GM12872 (cell line): ENCODE data around the gene ZNF700.

ENCODE experiments used
- TF ChIP-seq, protein P1 (sequence below): IDR thresholded peaks from 3 replicates; pipeline ENCODE4 v1.5.1; 2011; ENCODE audit warnings: low read depth, mild to moderate bottlenecking, low read length, moderate library complexity; ENCODE audit not compliant: insufficient read depth

Gene ZNF700

DNA sequence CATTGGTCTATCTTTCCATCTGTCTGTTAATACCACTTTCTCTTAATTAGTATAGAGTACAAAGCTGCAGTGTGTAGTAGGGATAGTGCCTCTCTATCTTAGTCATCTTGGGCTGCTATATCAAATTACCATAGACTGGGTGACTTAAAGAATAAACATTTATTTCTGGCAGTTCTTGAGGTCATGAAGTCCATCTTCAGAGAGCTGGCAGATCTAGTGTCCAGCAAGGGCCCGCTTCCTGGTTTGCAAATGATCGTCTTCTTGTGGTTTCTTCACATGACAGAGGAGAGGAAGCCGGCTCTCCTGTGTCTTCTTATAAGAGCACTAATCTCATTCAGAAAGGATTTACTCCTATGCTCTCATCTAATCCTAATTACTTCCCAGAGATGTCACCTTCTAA is 6.1 kb downstream of the ZNF700 start:
- TF ChIP-seq, protein P1, sequence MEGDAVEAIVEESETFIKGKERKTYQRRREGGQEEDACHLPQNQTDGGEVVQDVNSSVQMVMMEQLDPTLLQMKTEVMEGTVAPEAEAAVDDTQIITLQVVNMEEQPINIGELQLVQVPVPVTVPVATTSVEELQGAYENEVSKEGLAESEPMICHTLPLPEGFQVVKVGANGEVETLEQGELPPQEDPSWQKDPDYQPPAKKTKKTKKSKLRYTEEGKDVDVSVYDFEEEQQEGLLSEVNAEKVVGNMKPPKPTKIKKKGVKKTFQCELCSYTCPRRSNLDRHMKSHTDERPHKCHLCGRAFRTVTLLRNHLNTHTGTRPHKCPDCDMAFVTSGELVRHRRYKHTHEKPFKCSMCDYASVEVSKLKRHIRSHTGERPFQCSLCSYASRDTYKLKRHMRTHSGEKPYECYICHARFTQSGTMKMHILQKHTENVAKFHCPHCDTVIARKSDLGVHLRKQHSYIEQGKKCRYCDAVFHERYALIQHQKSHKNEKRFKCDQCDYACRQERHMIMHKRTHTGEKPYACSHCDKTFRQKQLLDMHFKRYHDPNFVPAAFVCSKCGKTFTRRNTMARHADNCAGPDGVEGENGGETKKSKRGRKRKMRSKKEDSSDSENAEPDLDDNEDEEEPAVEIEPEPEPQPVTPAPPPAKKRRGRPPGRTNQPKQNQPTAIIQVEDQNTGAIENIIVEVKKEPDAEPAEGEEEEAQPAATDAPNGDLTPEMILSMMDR: no peak

DNA sequence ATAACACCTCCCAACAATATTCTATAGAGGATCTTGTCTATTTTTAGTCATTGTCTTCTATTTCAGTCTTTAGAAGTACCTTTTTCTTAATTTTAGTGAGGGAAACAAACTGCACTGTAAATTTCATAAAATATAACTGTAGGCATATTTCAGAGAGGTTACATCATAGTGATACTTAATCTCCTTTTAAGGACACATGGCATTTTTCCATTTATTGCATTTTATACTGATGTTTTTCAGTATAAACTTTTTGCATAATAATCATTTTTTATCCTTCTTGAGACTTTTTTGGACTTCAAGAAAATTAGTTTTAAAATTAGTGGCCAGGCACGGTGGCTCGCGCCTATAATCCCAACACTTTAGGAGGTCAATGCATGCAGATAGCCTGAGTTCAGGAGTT is 6.6 kb downstream of the ZNF700 start:
- TF ChIP-seq, protein P1: no peak

DNA sequence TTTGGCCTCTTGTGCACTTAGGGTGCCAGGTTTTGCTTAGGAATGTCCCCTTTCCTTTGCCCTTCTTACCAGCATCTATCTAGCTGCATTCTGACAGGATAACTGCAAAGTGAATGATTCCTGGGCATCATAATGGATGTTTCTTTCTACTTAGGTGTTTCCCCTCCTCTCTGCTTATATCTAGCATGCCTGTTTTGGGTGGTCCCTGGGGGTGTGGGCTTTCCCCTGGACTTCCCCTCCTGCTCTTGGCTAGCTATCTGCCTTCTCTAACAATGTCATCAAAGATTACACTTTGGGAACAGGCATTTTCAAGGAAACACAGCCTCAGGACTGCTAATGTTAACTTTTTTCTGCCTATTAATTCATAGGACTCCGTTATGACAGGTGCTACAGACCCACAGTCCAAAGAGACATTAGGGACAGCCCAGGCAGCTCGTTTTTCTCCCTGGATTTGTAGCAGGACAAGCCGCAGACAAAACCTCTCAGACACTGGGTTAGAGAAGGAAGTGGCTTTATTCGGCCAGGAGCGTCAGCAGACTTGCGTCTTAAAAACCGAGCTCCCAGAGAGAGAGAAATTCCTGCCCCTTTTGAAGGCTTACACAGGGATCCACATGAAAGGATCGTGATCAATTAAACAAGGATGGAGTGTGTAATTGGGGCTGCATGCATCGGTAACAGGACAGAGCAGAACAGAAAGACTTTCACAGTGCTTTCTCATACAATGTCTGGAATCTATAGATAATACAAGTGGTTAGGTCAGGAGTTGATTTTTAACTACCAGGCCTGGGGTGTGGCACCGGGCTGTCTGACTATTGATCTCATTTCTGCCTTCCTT is 17.3 kb downstream of the ZNF700 start:
- TF ChIP-seq, protein P1: no peak

DNA sequence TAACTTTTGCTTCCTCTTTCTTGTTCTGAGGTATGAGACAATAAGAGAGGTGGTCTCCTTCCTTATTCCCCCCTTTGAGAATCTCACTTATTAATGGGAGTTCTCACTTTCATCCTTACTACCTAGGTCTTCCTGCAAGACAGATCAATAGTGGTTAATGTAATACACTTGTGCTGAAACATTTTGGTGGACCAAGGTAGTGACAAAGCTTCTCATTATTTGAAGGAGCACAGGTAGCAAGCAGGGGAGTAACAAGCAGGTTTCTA is 17.9 kb downstream of the ZNF700 start:
- TF ChIP-seq, protein P1: no peak

DNA sequence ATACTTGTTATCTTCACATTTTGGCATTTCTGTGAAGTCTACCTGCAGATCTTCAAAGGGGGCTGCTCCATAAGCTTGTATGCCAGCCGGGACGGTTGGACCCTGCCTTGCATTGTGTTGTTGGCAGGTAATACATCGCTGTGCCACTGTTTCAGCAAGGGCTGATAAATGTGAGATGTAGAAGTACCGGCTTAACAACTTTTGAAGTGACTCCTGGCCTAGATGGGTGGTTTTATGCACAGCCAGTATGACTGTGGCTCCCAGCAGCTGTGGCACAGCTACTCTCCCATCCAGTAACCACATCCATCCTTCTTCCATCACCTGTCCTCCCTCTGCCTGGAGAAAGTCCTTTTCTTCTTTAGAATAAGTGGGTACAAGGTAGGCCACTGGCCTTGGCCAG is 19.7 kb downstream of the ZNF700 start:
- TF ChIP-seq, protein P1: no peak

DNA sequence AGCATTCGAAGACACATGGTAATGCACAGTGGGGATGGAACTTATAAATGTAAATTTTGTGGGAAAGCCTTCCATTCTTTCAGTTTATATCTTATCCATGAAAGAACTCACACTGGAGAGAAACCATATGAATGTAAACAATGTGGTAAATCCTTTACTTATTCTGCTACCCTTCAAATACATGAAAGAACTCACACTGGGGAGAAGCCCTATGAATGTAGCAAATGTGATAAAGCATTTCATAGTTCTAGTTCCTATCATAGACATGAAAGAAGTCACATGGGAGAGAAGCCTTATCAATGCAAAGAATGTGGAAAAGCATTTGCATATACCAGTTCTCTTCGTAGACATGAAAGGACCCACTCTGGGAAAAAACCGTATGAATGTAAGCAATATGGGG is 23.7 kb downstream of the ZNF700 start:
- TF ChIP-seq, protein P1: no peak

DNA sequence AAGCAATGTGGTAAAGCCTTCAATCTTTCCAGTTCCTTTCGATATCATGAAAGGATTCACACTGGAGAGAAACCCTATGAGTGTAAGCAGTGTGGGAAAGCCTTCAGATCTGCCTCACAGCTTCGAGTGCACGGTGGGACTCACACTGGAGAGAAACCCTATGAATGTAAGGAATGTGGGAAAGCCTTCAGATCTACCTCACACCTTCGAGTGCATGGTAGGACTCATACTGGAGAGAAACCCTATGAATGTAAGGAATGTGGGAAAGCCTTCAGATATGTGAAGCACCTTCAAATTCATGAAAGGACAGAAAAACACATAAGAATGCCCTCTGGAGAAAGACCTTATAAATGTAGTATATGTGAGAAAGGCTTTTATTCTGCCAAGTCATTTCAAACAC is 24.3 kb downstream of the ZNF700 start:
- TF ChIP-seq, protein P1: no peak
